HCT116 (cell line): ENCODE data around the gene COL20A1. TPM values are rescaled to one million over a fixed set of nuclear protein-coding genes. Genes with fewer than 3 reads are reported as not detected.

Experiments used
- ATAC-seq: fragments of 200-7000 bp; cut with Tn5 transposase; 2 replicates; pipeline ENCODE4 v1.9.1; 2020; ENCODE audit warnings: mild to moderate bottlenecking, moderate library complexity
- BruUV-seq: library from RNA; stranded (reverse); fragments of 400-500 nt; replicated peaks from 2 replicates; lab custom pipeline; 2021; lab: Mats Ljungman, UMichigan
- CTCF ChIA-PET: fragments of 300-600 bp; sonication (Branson Sonifier 250); formaldehyde crosslinking; loops from one replicate; lab custom pipeline; 2021; ENCODE audit warnings: antibody characterized with exemption; lab: Charles Lee
- POLR2A ChIA-PET: fragments of 300-600, 350-600 bp; sonication (Branson Sonifier 250); formaldehyde crosslinking; loops from one replicate; lab custom pipeline; 2021; ENCODE audit warnings: antibody characterized with exemption; lab: Charles Lee
- RAD21 ChIA-PET, 2 experiments: fragments of 300-600 bp; sonication (Branson Sonifier 250); formaldehyde crosslinking; loops; one replicate each; lab custom pipeline; 2023; ENCODE audit warnings: low total read pairs in 2 of 2; ENCODE audit not compliant: uncharacterized antibody in 2 of 2, unreplicated experiment in 2 of 2, low non-redundant PET in 1 of 2; lab: Charles Lee
- DNase-seq: peaks from one replicate; pipeline ENCODE4 v3.0.0-alpha.2; 2010; ENCODE audit warnings: low read depth, low spot score
- H2AFZ ChIP-seq: fragments of 200-600 bp; shearing (Covaris generic), sonication (generic); 2 replicates; pipeline ENCODE4 v1.6.1; 2017; ENCODE audit warnings: low read depth, mixed run types, mixed read lengths, antibody characterized with exemption, low read length; ENCODE audit not compliant: poor library complexity, severe bottlenecking
- H3K27ac ChIP-seq: 2 replicates; pipeline ENCODE4 v1.5.1; 2012; ENCODE audit warnings: low read depth, low read length
- H3K27me3 ChIP-seq: fragments of 200-600 bp; sonication (generic); 2 replicates; pipeline ENCODE4 v1.6.1; 2016; ENCODE audit warnings: mixed run types, low read length, mixed read lengths; ENCODE audit not compliant: insufficient read depth
- H3K36me3 ChIP-seq, 2 experiments: fragments of 200-500 bp in 1 of 2; fragments of 200-600 bp in 1 of 2; sonication (Bioruptor generic) in 1 of 2; sonication (generic) in 1 of 2; 2 replicates each; pipeline versions ENCODE4 v1.5.1 to v1.6.1; 2014 to 2016; ENCODE audit warnings: low read length in 2 of 2, inconsistent platforms in 1 of 2, mixed read lengths in 1 of 2, mixed run types in 1 of 2; ENCODE audit not compliant: insufficient read depth in 2 of 2, control insufficient read depth in 1 of 2
- H3K4me1 ChIP-seq, 2 experiments: fragments of 200-600 bp in 1 of 2; sonication (generic) in 1 of 2; 2 replicates each; pipeline versions ENCODE4 v1.5.1 to v1.6.1; 2012 to 2017; ENCODE audit warnings: low read length in 2 of 2, inconsistent platforms in 1 of 2, mild to moderate bottlenecking in 1 of 2, mixed read lengths in 1 of 2, mixed run types in 1 of 2, moderate library complexity in 1 of 2; ENCODE audit not compliant: insufficient read depth in 2 of 2, control insufficient read depth in 1 of 2
- H3K4me2 ChIP-seq: fragments of 200-600 bp; sonication (generic); 2 replicates; pipeline ENCODE4 v1.6.1; 2017; ENCODE audit warnings: mixed run types, low read length, mixed read lengths
- H3K4me3 ChIP-seq, 2 experiments: fragments of 200-600 bp in 1 of 2; sonication (generic) in 1 of 2; replicated peaks in 1 of 2; 2 replicates each; pipeline ENCODE4 v1.5.1; 2011 to 2016; ENCODE audit warnings: low read length in 2 of 2, control low read depth in 1 of 2, low read depth in 1 of 2, mild to moderate bottlenecking in 1 of 2, mixed read lengths in 1 of 2, mixed run types in 1 of 2
- H3K79me2 ChIP-seq: fragments of 200-600 bp; sonication (generic); 2 replicates; pipeline ENCODE4 v1.6.1; 2017; ENCODE audit warnings: mild to moderate bottlenecking, mixed run types, low read length, moderate library complexity, mixed read lengths; ENCODE audit not compliant: insufficient read depth
- H3K9ac ChIP-seq: fragments of 200-600 bp; sonication (generic); 2 replicates; pipeline ENCODE4 v1.6.1; 2016; ENCODE audit warnings: low read length, mixed read lengths
- H3K9me2 ChIP-seq: fragments of 200-600 bp; sonication (generic), shearing (Covaris generic); 2 replicates; pipeline ENCODE4 v1.6.1; 2017; ENCODE audit warnings: mixed run types, mild to moderate bottlenecking, moderate library complexity; ENCODE audit not compliant: insufficient read depth
- H3K9me3 ChIP-seq, 2 experiments: fragments of 200-500 bp in 1 of 2; fragments of 200-600 bp in 1 of 2; sonication (Bioruptor generic) in 1 of 2; sonication (generic) in 1 of 2; 2 replicates each; pipeline ENCODE4 v1.6.1; 2014 to 2017; ENCODE audit warnings: low read length in 2 of 2, mixed read lengths in 2 of 2, inconsistent platforms in 1 of 2, low read depth in 1 of 2, mild to moderate bottlenecking in 1 of 2, mixed run types in 1 of 2, moderate library complexity in 1 of 2; ENCODE audit not compliant: control insufficient read depth in 1 of 2, insufficient read depth in 1 of 2
- H4K20me1 ChIP-seq: fragments of 200-600 bp; sonication (generic), shearing (Covaris generic); 2 replicates; pipeline ENCODE4 v1.6.1; 2017; ENCODE audit warnings: mixed run types, mild to moderate bottlenecking, moderate library complexity; ENCODE audit not compliant: insufficient read depth
- CBX3 ChIP-seq: IDR thresholded peaks from 2 replicates; pipeline ENCODE4 v1.6.1; 2012; ENCODE audit warnings: low read depth
- EGR1 ChIP-seq: IDR thresholded peaks from 2 replicates; pipeline ENCODE4 v1.6.1; 2012; ENCODE audit warnings: low read depth
- ELF1 ChIP-seq: IDR thresholded peaks from 2 replicates; pipeline ENCODE4 v1.6.1; 2012; ENCODE audit warnings: low read depth, borderline replicate concordance
- FOSL1 ChIP-seq: IDR thresholded peaks from 2 replicates; pipeline ENCODE4 v1.6.1; 2012; ENCODE audit warnings: low read depth
- MAX ChIP-seq: IDR thresholded peaks from 2 replicates; pipeline ENCODE4 v1.6.1; 2012
- POLR2AphosphoS5 ChIP-seq: IDR thresholded peaks from 2 replicates; pipeline ENCODE4 v1.6.1; 2011; ENCODE audit warnings: mild to moderate bottlenecking, low read depth, low read length, moderate library complexity
- SRF ChIP-seq: IDR thresholded peaks from 2 replicates; pipeline ENCODE4 v1.6.1; 2012; ENCODE audit warnings: low read depth
- YY1 ChIP-seq: IDR thresholded peaks from 2 replicates; pipeline ENCODE4 v1.6.1; 2011; ENCODE audit warnings: low read length, low read depth, moderate library complexity, mild to moderate bottlenecking; ENCODE audit not compliant: insufficient replicate concordance; ENCODE audit errors: extremely low read depth
- ZBTB33 ChIP-seq: IDR thresholded peaks from 2 replicates; pipeline ENCODE4 v1.6.1; 2011; ENCODE audit warnings: mild to moderate bottlenecking, low read length, moderate library complexity; ENCODE audit not compliant: insufficient replicate concordance; ENCODE audit errors: extremely low read depth
- intact Hi-C: fragments of 100-400 bp; cut with micrococcal nuclease; formaldehyde crosslinking; loops from 2 replicates; pipeline ENCODE4 v1.10.0; 2022
- total RNA-seq: library from RNA; stranded (reverse); gene quantifications from one replicate; pipeline ENCODE4 v1.2.1, GENCODE V29; 2021; ENCODE audit not compliant: unreplicated experiment

The COL20A1 gene
- total RNA-seq, 1 experiment from 2014 or later = 0.34 TPM

- DNase-seq = no peak
- Histone ChIP-seq H3K79me2 (no peaks in the 10 kb centered on the region), H2AFZ (no peak overlapping the region), H3K4me2 (no peak overlapping the region)
- no TSS peak for BruUV-seq
- TF ChIP-seq FOSL1 (no peak), ZBTB33 (no peak), ELF1 (no peak), SRF (no peak), CBX3 (no peak), MAX (no peak), EGR1 (no peak), POLR2AphosphoS5 (no peak), YY1 (no peak)
- TF ChIP-seq, all 23 proteins: peak for 0
- no peaks in the 10 kb centered on the region for H3K4me1 ChIP-seq
- no peak overlapping the region for H3K9ac ChIP-seq
- RAD21 ChIA-PET = no interaction called here
- H3K27ac ChIP-seq = no peak overlapping the region
- POLR2A ChIA-PET = no interaction called here
- no peaks in the 10 kb centered on the region for H3K9me3 ChIP-seq
- intact Hi-C loops = no loop called here
- no peaks in the 10 kb centered on the region for H4K20me1 ChIP-seq
- no peaks in the 10 kb centered on the region for H3K9me2 ChIP-seq
- no peak for ATAC-seq
- CTCF ChIA-PET = interaction anchor here (1.7 kb wide), 1 partner anchor 62 kb away, joined by 7 read pairs; no protein-coding TSS in a partner anchor
- H3K27me3 ChIP-seq = no peaks in the 10 kb centered on the region
- H3K4me3 ChIP-seq = no peak overlapping the region
- H3K36me3 ChIP-seq = peaks cover 3 to 16% of the 10 kb centered on the region in 2 experiments; a peak in 3 of 4 replicates
Measured at GRCh38 chr20:63284981-63285524, 7.9 kb upstream of the COL20A1 start.
